ENCODE measurements around the gene SETD7.

DNA sequence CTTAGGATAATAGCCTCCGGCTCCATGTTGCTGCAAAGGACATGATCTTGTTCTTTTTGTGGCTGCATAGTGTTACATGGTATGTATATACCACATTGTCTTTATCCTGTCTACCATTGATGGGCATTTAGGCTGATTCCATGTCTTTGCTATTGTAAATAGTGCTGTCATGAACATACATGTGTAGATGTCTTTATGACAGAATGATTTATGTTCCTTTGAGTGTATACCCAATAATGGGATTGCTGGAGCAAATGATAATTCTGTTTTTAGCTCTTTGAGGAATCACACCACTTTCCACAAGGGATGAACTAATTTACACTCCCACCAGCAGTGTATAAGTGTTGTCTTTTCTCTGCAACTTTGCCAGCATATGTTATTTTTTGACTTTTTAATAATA, 97.5 kb downstream of the SETD7 start:
- TF ChIP-seq, protein P1, sequence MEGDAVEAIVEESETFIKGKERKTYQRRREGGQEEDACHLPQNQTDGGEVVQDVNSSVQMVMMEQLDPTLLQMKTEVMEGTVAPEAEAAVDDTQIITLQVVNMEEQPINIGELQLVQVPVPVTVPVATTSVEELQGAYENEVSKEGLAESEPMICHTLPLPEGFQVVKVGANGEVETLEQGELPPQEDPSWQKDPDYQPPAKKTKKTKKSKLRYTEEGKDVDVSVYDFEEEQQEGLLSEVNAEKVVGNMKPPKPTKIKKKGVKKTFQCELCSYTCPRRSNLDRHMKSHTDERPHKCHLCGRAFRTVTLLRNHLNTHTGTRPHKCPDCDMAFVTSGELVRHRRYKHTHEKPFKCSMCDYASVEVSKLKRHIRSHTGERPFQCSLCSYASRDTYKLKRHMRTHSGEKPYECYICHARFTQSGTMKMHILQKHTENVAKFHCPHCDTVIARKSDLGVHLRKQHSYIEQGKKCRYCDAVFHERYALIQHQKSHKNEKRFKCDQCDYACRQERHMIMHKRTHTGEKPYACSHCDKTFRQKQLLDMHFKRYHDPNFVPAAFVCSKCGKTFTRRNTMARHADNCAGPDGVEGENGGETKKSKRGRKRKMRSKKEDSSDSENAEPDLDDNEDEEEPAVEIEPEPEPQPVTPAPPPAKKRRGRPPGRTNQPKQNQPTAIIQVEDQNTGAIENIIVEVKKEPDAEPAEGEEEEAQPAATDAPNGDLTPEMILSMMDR (IDR thresholded peaks at IDR 0.05) = no peak
- TF ChIP-seq POLR2A (IDR thresholded peaks at IDR 0.05) = no peak
- TF ChIP-seq POLR2AphosphoS5 (IDR thresholded peaks at IDR 0.05) = no peak
